B cell (primary cell): ENCODE data around the gene PRORP. TPM values are rescaled to one million over a fixed set of nuclear protein-coding genes. Genes with fewer than 3 reads are reported as not detected.

ENCODE experiments used
- ATAC-seq: fragments of 200-7000 bp; cut with Tn5 transposase; one replicate; pipeline ENCODE4 v1.10.0; 2021; ENCODE audit warnings: low read depth, mild to moderate bottlenecking, moderate number of reproducible peaks, moderate library complexity
- CTCF ChIA-PET: fragments of 350-600 bp; sonication (Branson Sonifier 250); formaldehyde crosslinking; loops from one replicate; lab custom pipeline; 2021; ENCODE audit warnings: antibody characterized with exemption, inconsistent platforms; lab: Charles Lee
- POLR2A ChIA-PET: fragments of 350-600 bp; sonication (Branson Sonifier 250); formaldehyde crosslinking; loops from one replicate; lab custom pipeline; 2021; ENCODE audit warnings: antibody characterized with exemption; lab: Charles Lee
- DNase-seq: peaks from one replicate; pipeline ENCODE4 v3.0.0; 2013
- H2AFZ ChIP-seq: 2 replicates; pipeline ENCODE4 v1.6.1; 2012; ENCODE audit warnings: mild to moderate bottlenecking, low read depth, low read length; ENCODE audit not compliant: insufficient read depth, poor library complexity, severe bottlenecking
- H3K27ac ChIP-seq, 2 donors: 1 replicate in 1 of 2; 2 replicates in 1 of 2; pipeline ENCODE4 v1.5.1; 2012 to 2013; ENCODE audit warnings: low read length in 2 of 2, mild to moderate bottlenecking in 2 of 2, moderate library complexity in 1 of 2
- H3K27me3 ChIP-seq, 4 experiments: fragments of 200-600 bp in 1 of 4; sonication (generic) in 1 of 4; replicated peaks in 1 of 4; 1 replicate in 2 of 4; 2 replicates in 2 of 4; pipeline versions ENCODE4 v1.6.1 to v1.7.0; 2013 to 2016; ENCODE audit warnings: low read length in 3 of 4, mild to moderate bottlenecking in 2 of 4, mixed read lengths in 1 of 4, moderate library complexity in 1 of 4; ENCODE audit not compliant: insufficient read depth in 4 of 4, control insufficient read depth in 3 of 4; ENCODE audit errors: control extremely low read depth in 1 of 4
- H3K36me3 ChIP-seq, 2 experiments: replicated peaks in 1 of 2; 1 replicate in 1 of 2; 2 replicates in 1 of 2; pipeline versions ENCODE4 v1.6.1 to v1.7.1; 2013; ENCODE audit warnings: low read length in 1 of 2; ENCODE audit not compliant: insufficient read depth in 2 of 2, control insufficient read depth in 1 of 2; ENCODE audit errors: control extremely low read depth in 1 of 2, extremely low read depth in 1 of 2
- H3K4me1 ChIP-seq, 2 donors: fragments of 200-600 bp in 1 of 2; sonication (generic) in 1 of 2; 1 replicate in 1 of 2; 2 replicates in 1 of 2; pipeline versions ENCODE4 v1.5.1 to v1.6.1; 2013 to 2017; ENCODE audit warnings: low read length in 2 of 2; ENCODE audit not compliant: control insufficient read depth in 2 of 2, insufficient read depth in 2 of 2
- H3K4me2 ChIP-seq: replicated peaks from 2 replicates; pipeline ENCODE3; 2012; ENCODE audit warnings: mild to moderate bottlenecking, low read depth, low read length; ENCODE audit not compliant: poor library complexity, severe bottlenecking
- H3K4me3 ChIP-seq, 5 experiments: fragments of 200-600 bp in 1 of 5; sonication (generic) in 1 of 5; 1 replicate in 3 of 5; 2 replicates in 2 of 5; pipeline versions ENCODE4 v1.5.1 to v1.7.0; 2011 to 2016; ENCODE audit warnings: low read length in 4 of 5, mild to moderate bottlenecking in 4 of 5, low read depth in 2 of 5, control low read depth in 1 of 5, moderate library complexity in 1 of 5; ENCODE audit not compliant: insufficient read depth in 1 of 5; ENCODE audit errors: control extremely low read depth in 1 of 5, extremely low read depth in 1 of 5
- H3K79me2 ChIP-seq: fragments of 200-600 bp; sonication (generic); one replicate; pipeline ENCODE4 v1.6.0; 2016; ENCODE audit warnings: low read length; ENCODE audit not compliant: control insufficient read depth, insufficient read depth
- H3K9ac ChIP-seq: fragments of 200-600 bp; sonication (generic); 2 replicates; pipeline ENCODE4 v1.6.1; 2017; ENCODE audit warnings: mild to moderate bottlenecking, low read length, moderate library complexity
- H3K9me3 ChIP-seq, 3 donors: one replicate each; pipeline versions ENCODE4 v1.6.1 to v1.7.1; 2013; ENCODE audit warnings: low read length in 2 of 3; ENCODE audit not compliant: control insufficient read depth in 2 of 3, insufficient read depth in 1 of 3; ENCODE audit errors: control extremely low read depth in 1 of 3
- H4K20me1 ChIP-seq: 2 replicates; pipeline ENCODE4 v1.6.0; 2012; ENCODE audit warnings: mild to moderate bottlenecking, low read length; ENCODE audit not compliant: insufficient read depth, control insufficient read depth, poor library complexity, severe bottlenecking
- H3K27ac Mint-ChIP-seq: one replicate; pipeline ENCODE4 v1.8.0; 2021; ENCODE audit warnings: mixed read lengths
- H3K27me3 Mint-ChIP-seq: one replicate; pipeline ENCODE4 v1.8.0; 2021; ENCODE audit warnings: mixed read lengths
- H3K4me1 Mint-ChIP-seq: one replicate; pipeline ENCODE4 v1.8.0; 2021; ENCODE audit warnings: mixed read lengths
- H3K4me3 Mint-ChIP-seq: one replicate; pipeline ENCODE4 v1.8.0; 2021; ENCODE audit warnings: mixed read lengths
- H3K9me3 Mint-ChIP-seq: one replicate; pipeline ENCODE4 v1.8.0; 2022; ENCODE audit warnings: mixed read lengths; ENCODE audit not compliant: insufficient read depth
- EZH2 ChIP-seq: IDR thresholded peaks from 2 replicates; pipeline ENCODE4 v1.6.1; 2012; ENCODE audit warnings: borderline replicate concordance, low read depth, mild to moderate bottlenecking, moderate library complexity, low read length; ENCODE audit not compliant: insufficient read depth, poor library complexity, severe bottlenecking
- WGBS: methylation state at CpG from one replicate; pipeline ENCODE4 v1.1.5; 2013; ENCODE audit warnings: missing lambda C conversion rate; ENCODE audit not compliant: insufficient coverage; 5-methylcytosine and 5-hydroxymethylcytosine counted together
- intact Hi-C: fragments of 100-400 bp; cut with micrococcal nuclease; formaldehyde crosslinking; loops from one replicate; pipeline ENCODE4 v1.10.0; 2022
- polyA plus RNA-seq: library from polyadenylated mRNA; depleted of rRNA; stranded (reverse); fragments of >200 nt; gene quantifications from 2 replicates; pipeline ENCODE4 v1.2.3, GENCODE V29; 2012
- total RNA-seq, 2 donors: library from RNA; stranded (reverse); fragments of 120-200 nt in 1 of 2; gene quantifications; 1 replicate in 1 of 2; 2 replicates in 1 of 2; pipeline versions ENCODE4 v1.2.3 to v1.2.4, GENCODE V29; 2013 to 2022
- TF ChIP-seq, protein P1 (sequence below): fragments of 200-600 bp; IDR thresholded peaks from one replicate; pipeline ENCODE4 v1.8.0; 2022; ENCODE audit warnings: antibody characterized with exemption, mild to moderate bottlenecking

PRORP gene
- total and polyA plus RNA-seq, 2 donors (not counting 1 experiment from before 2014, with no cell fraction given): 15.0 to 16.4 TPM

DNA sequence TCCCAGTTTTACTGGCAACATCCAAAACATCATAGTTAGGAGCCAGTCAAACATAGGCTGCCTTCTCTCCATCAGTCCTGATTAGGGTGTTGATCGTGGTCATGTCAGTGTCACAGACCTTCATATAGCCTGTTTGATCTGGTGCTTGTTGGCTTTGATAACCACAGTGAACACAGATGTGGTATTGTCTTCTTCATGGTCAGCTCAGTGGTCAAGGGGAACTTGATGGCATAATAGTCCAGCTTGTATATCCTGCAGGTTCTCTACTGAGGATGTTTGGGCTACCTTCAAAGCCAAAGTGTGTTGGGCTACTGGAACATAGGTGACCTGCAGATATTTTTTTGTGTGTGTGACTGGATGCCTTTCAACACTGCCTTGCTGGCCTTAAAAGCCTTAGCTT lies 21.7 kb downstream of the PRORP start:
- Histone ChIP-seq H3K4me1 (no peaks in the 10 kb centered on the region), H2AFZ (no peak overlapping the region), H3K27ac (no peak overlapping the region), H3K4me2 (no peak overlapping the region), H3K36me3 (peaks cover 4 to 8% of the 10 kb centered on the region in 2 experiments), H3K27me3 (no peaks in the 10 kb centered on the region), H3K79me2 (peaks cover 36% of the 10 kb centered on the region), H3K9me3 (no peaks in the 10 kb centered on the region), H3K4me3 (no peak overlapping the region), H3K9ac (no peak overlapping the region), H4K20me1 (no peaks in the 10 kb centered on the region)
- ATAC-seq: no peak
- Mint-ChIP-seq H3K4me3 (no peak overlapping the region), H3K4me1 (no peaks in the 10 kb centered on the region), H3K9me3 (no peaks in the 10 kb centered on the region), H3K27ac (no peak overlapping the region), H3K27me3 (no peaks in the 10 kb centered on the region)
- 100% methylated on average over 1 of the region's 1 CpG for WGBS
- ChIA-PET POLR2A (no interaction called here), CTCF (interaction anchor here (1.1 to 16.6 kb wide), 5 partner anchors 10 to 674 kb away, joined by 4 to 512 read pairs (median 5); partner anchors contain the start of gene NFKBIA)
- no peak for TF ChIP-seq EZH2
- TF ChIP-seq, protein P1, sequence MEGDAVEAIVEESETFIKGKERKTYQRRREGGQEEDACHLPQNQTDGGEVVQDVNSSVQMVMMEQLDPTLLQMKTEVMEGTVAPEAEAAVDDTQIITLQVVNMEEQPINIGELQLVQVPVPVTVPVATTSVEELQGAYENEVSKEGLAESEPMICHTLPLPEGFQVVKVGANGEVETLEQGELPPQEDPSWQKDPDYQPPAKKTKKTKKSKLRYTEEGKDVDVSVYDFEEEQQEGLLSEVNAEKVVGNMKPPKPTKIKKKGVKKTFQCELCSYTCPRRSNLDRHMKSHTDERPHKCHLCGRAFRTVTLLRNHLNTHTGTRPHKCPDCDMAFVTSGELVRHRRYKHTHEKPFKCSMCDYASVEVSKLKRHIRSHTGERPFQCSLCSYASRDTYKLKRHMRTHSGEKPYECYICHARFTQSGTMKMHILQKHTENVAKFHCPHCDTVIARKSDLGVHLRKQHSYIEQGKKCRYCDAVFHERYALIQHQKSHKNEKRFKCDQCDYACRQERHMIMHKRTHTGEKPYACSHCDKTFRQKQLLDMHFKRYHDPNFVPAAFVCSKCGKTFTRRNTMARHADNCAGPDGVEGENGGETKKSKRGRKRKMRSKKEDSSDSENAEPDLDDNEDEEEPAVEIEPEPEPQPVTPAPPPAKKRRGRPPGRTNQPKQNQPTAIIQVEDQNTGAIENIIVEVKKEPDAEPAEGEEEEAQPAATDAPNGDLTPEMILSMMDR: no peak
- DNase-seq: no peak
- intact Hi-C loops: no loop called here

DNA sequence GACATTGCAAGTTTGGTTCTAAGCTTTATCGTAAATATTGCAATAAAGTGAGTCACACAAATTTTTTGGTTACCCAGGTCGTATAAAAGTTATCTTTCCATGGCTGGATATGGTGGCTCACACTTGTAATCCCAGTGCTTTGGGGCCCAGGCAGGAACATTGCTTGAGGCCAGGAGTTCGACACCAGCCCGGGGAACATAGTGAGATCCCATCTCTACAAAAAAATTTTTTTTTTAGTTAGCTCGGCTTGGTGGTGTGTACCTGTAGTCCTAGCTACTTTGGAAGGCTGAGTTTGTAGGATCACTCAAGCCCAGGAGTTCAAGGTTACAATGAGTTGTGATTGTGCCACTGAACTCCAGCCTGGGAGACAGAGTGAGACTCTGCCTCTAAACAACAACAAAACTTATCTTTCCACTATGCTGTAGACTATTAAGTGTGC lies 24.4 kb downstream of the PRORP start:
- Histone ChIP-seq H3K27me3 (no peaks in the 10 kb centered on the region), H3K79me2 (peaks cover 40% of the 10 kb centered on the region), H3K4me3 (no peak overlapping the region), H3K9me3 (no peaks in the 10 kb centered on the region), H4K20me1 (peaks cover 4% of the 10 kb centered on the region), H3K4me1 (no peaks in the 10 kb centered on the region), H2AFZ (no peak overlapping the region), H3K36me3 (peaks cover 5 to 13% of the 10 kb centered on the region in 2 experiments), H3K9ac (no peak overlapping the region), H3K27ac (no peak overlapping the region), H3K4me2 (no peak overlapping the region)
- Mint-ChIP-seq H3K4me1 (no peaks in the 10 kb centered on the region), H3K27me3 (no peaks in the 10 kb centered on the region), H3K9me3 (no peaks in the 10 kb centered on the region), H3K4me3 (no peak overlapping the region), H3K27ac (no peak overlapping the region)
- no peak for TF ChIP-seq EZH2
- TF ChIP-seq, protein P1: no peak
- WGBS: no CpG with 5 or more reads among the region's 5 CpGs
- ATAC-seq: no peak
- intact Hi-C loops: no loop called here
- no peak for DNase-seq
- ChIA-PET CTCF (interaction anchor here (1.1 to 16.6 kb wide), 2 partner anchors 136 to 270 kb away, joined by 3 to 512 read pairs; no protein-coding TSS in a partner anchor), POLR2A (no interaction called here)
